Measurements from ENCODE around the gene PPP1CA.

PPP1CA gene

GRCh38 chr11:67401495-67402191 lies at the start of gene PPP1CA:
PPP1CA (minus strand) TSS chr11:67401858; CDS start chr11:67401782, 76 bp downstream.
- peak; percentile 85 for DNase-seq (ENCODE audit: low read depth)

GRCh38 chr11:67450796-67451657 lies 49.4 kb upstream of the PPP1CA start:
- DNase-seq (ENCODE audit: low read depth) = no peak

DNA sequence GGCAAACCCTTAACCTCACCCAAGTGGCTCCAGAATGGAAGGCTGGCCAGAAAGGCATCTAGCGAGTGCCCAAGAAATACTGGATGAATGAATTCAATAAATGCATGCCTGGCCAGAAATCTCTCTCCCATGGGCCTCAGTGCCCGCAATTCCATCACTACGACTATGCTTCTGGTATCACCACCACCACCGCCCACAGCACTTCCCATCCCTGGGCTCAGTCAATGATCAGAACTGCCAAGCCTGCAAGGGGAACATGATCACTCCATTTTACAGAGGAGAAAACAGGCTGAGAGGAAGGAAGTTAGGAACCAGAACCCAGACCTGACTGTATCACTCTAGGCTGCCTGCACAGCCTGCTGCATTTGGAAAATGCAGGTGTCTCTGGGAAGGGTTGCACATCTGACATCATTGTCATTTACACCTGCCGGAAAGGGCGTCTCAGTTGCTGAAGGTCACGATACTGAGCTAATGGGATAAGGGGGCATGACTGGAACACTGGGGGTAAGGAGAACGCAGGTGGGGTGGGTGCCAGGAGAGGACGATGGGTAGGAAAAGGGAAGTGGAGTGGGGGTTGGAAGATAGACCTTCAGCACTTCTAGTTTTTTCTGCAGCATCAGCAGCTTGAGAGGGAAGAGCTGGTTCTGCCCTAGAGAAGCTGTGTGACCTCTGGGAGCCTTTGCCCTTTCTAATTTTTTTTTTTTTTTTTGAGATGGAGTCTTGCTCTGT lies 47.6 kb upstream of the PPP1CA start:
- DNase-seq (ENCODE audit: low read depth) = no peak

GRCh38 chr11:67448220-67448609 lies 46.6 kb upstream of the PPP1CA start:
- DNase-seq (ENCODE audit: low read depth) = no peak

DNA sequence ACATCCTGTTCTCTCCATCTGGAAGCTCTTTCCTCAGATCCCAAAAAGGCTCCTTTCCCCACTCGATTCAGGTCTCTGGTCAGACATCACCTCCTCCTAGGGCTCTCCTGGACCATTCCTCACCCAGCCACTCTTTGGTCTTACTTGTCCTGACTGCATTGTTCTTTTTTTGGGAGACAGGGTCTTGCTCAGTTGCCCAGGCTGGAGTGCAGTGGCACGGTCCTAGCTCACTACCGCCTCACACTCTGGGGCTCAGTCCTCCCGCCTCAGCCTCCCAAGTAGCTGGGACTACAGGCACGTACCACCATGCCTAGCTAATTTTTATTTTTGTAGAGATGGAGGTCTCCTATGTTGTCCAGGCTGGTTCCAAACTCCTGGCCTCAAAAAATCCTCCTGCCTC lies 43.9 kb upstream of the PPP1CA start:
- DNase-seq (ENCODE audit: low read depth) = no peak

- DNase-seq (ENCODE audit: low read depth) = no peak
Observed at GRCh38 chr11:67442504-67443404, 41.1 kb upstream of the PPP1CA start.

DNA sequence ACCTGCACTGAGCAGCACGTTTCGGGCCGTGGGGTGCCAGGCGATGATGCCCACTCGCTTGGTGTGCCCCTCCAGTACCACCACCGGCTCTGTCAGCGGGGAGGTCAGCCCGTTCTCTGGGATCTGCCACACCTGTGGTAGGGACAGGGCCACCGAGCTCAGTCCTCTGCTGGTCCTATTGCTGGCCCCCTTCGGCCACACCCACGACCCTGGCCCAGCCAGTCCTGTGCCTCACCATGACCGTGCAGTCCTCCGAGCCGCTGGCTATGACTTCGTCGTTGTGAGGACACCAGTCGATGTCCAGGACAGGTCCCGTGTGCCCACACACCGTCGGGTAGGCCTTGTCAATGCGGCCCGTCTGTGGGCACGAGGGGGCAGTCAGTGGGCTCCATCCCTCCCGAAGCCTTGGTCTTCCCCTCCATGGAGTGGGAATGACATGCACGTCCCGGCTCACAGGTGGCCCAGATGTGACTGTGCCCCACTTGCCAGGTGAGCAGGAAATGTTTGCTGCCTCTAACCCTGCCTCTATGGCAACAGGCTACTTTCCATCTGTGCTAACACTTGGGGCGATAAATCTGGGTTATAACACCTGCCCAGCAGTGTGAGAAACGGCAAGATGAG lies 40.2 kb upstream of the PPP1CA start:
- DNase-seq (ENCODE audit: low read depth) = no peak

GRCh38 chr11:67441098-67441563 lies 39.5 kb upstream of the PPP1CA start:
- no peak for DNase-seq (ENCODE audit: low read depth)

- no peak for DNase-seq (ENCODE audit: low read depth)
Observed at GRCh38 chr11:67440229-67441097, 38.8 kb upstream of the PPP1CA start.

GRCh38 chr11:67439321-67440228 lies 37.9 kb upstream of the PPP1CA start:
- no peak for DNase-seq (ENCODE audit: low read depth)

DNA sequence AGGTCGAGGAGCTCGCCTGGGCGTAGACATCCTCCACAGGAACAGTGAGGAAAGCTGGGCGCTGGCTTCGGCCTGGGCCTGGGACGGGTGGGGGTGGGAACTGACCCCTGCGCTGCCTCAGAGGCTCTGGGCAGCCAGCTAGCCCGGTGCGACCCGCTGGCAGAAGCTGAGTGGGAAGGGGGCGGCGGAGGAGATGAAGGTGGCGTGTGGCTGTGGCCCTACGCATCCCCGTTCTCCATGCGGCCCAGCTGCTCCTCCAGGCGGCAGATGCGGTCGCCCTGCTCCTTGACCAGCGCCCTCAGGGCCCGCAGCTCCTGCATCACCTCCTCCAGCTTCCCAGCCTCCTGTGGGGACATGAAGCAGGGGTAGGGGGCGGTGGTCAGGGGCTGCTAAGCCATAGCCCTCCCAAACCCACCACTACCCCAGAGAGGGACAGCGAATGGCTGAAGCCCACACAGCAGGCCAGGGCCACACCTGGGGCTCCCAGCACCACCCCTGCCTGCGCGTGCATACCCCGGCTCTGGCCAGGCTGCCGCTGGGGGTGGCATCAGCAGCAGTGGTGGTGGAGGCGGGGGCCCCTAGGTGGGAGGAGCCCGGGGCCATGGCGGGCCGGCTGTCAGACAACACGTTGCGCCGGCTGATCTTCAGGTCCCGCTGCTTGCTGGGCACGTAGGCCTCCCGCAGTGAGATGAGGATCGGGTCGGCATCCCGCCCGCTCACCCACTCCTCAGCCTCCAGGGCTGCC lies 36.7 kb upstream of the PPP1CA start:
- no peak for DNase-seq (ENCODE audit: low read depth)

GRCh38 chr11:67437809-67438157 lies 36.1 kb upstream of the PPP1CA start:
- DNase-seq (ENCODE audit: low read depth) = no peak

- no peak for DNase-seq (ENCODE audit: low read depth)
Observed at GRCh38 chr11:67437082-67437808, 35.6 kb upstream of the PPP1CA start, which contains the start of gene PTPRCAP. PTPRCAP (minus strand) TSS chr11:67437682; CDS start chr11:67437619, 63 bp downstream.

GRCh38 chr11:67436459-67437081 lies 34.9 kb upstream of the PPP1CA start:
- no peak for DNase-seq (ENCODE audit: low read depth)

- DNase-seq (ENCODE audit: low read depth) = no peak
Observed at GRCh38 chr11:67435727-67436458, 34.2 kb upstream of the PPP1CA start.

- no peak for DNase-seq (ENCODE audit: low read depth)
Observed at GRCh38 chr11:67435031-67435726, 33.5 kb upstream of the PPP1CA start.

Data from iris pigment epithelial cell (primary cell).